Measurements from ENCODE around the gene BEST3.

Gene BEST3

GRCh38 chr12:69644511-69644910, 54.6 kb downstream of the BEST3 start:
- TF ChIP-seq NFIC (IDR thresholded peaks at IDR 0.05) = no peak

DNA sequence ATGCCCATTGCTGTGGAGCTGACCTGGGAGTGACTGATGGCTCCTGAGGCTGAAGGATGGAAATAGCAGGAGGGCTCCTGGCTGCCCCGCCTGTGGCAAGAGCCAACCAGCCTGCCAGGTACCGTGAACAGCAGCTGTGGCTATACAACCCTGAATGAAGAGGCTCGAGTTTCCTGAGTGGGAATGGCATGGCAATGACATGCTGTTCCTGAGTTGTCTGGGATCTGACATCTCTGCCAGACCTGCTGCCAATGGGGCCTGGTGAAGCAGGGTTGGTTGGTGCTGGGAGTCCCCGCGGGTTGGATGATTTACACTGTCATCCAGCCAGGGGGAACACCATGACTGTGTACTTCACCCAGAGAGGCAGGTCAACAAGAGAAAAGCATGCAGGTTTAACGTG, 56.6 kb downstream of the BEST3 start:
- TF ChIP-seq ZBTB7A (IDR thresholded peaks at IDR 0.05; ENCODE audit: low read depth) (no peak), FOXM1 (IDR thresholded peaks at IDR 0.05; ENCODE audit: borderline replicate concordance, low read depth) (no peak)

DNA sequence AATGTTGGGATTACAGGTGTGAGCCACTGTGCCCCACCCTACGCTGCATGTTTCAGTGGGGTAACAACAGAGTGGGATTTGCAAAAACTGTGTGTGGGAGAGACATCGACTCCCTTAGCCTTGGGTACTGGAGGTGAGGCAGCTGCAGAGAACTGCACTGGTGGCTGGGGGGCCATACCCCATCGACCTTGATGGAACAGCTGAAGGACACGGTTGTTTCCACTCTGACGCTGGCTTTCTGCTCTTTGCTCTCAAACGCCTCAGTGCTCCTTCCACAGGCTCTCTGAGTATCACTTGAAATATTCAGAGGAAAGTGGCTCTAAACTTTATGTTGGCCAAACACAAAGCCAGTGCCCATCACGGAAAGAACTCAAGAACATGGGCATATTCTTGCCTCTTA, 57.6 kb downstream of the BEST3 start:
- TF ChIP-seq TAF1 (IDR thresholded peaks at IDR 0.05; ENCODE audit: low read depth) (no peak), CEBPB (IDR thresholded peaks at IDR 0.05) (no peak), ZBTB7A (IDR thresholded peaks at IDR 0.05; ENCODE audit: low read depth) (no peak), CREB1 (IDR thresholded peaks at IDR 0.05; ENCODE audit: low read depth) (no peak), NFIC (IDR thresholded peaks at IDR 0.05) (no peak), FOXM1 (IDR thresholded peaks at IDR 0.05; ENCODE audit: borderline replicate concordance, low read depth) (no peak), YY1 (IDR thresholded peaks at IDR 0.05; ENCODE audit: low read depth) (no peak), TCF12 (IDR thresholded peaks at IDR 0.05; ENCODE audit: low read depth) (no peak), RAD21 (IDR thresholded peaks at IDR 0.05; ENCODE audit: low read depth) (no peak), TEAD4 (IDR thresholded peaks at IDR 0.05) (no peak), MAX (IDR thresholded peaks at IDR 0.05) (no peak)
- TF ChIP-seq, protein P1, sequence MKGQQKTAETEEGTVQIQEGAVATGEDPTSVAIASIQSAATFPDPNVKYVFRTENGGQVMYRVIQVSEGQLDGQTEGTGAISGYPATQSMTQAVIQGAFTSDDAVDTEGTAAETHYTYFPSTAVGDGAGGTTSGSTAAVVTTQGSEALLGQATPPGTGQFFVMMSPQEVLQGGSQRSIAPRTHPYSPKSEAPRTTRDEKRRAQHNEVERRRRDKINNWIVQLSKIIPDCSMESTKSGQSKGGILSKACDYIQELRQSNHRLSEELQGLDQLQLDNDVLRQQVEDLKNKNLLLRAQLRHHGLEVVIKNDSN (IDR thresholded peaks at IDR 0.05) = no peak

DNA sequence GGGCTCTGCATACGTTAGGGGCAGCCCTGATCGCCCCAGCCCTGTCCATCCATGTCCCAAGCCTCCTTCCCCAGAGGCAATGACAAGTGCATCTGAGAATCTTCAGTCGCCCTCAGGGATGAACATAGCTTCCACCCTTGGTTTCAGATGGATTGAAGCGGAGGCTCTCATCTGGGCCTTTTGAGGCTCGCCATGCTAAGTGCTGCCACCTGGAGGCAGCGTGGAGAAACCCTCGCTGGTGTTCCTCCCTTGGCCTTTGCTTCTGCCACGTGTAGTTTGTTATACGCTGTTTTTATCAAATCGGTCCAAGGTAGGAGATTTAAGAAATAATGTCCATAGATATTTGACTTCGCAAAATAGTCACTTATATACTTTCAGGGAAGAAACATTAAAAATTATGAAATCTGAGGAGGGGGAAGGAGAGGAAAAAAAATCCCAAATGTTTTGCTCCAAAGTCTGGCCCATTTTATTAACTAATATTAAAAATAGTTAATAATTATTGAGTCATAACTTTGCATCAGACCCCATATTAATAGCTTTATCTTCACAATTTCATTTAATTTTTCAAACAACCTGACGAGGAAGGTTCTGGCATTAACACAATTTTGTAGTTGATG, 59.6 kb downstream of the BEST3 start:
- peak; percentile 78 for TF ChIP-seq MAX (IDR thresholded peaks at IDR 0.05)
- peak; percentile 83 for TF ChIP-seq RAD21 (IDR thresholded peaks at IDR 0.05; ENCODE audit: low read depth)
- no peak for TF ChIP-seq EGR1 (IDR thresholded peaks at IDR 0.05)

DNA sequence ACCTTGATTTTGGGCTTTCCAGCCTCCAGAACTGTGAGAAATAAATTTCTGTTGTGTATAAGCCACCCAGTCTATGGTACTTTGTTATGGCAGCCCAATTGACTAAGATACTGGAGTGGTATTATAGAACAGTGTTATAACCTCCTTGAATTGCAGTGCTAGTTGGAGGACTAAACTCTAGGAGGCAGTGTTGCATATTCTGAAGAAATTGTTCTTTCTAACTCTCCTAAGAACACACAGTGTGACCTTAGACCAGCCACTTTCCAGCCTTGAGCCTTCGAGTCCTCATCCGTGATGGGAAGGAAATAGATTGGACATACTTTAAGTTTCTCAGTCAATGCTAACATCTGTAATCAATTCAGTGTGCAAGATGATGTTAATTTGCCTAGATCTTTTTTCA, 66.0 kb downstream of the BEST3 start:
- TF ChIP-seq TEAD4 (IDR thresholded peaks at IDR 0.05) = no peak
- no peak for TF ChIP-seq TCF12 (IDR thresholded peaks at IDR 0.05; ENCODE audit: low read depth)
- no peak for TF ChIP-seq ZBTB7A (IDR thresholded peaks at IDR 0.05; ENCODE audit: low read depth)
- peak; percentile 72 for TF ChIP-seq RAD21 (IDR thresholded peaks at IDR 0.05; ENCODE audit: low read depth)
- TF ChIP-seq CREB1 (IDR thresholded peaks at IDR 0.05; ENCODE audit: low read depth) = no peak
- TF ChIP-seq NFIC (IDR thresholded peaks at IDR 0.05) = no peak
- no peak for TF ChIP-seq FOXM1 (IDR thresholded peaks at IDR 0.05; ENCODE audit: borderline replicate concordance, low read depth)

GRCh38 chr12:69630191-69630590, 68.9 kb downstream of the BEST3 start:
- TF ChIP-seq RAD21 (IDR thresholded peaks at IDR 0.05; ENCODE audit: low read depth) (peak; percentile 35; the same call in 1 of the 2 replicates), TEAD4 (IDR thresholded peaks at IDR 0.05) (no peak), NFIC (IDR thresholded peaks at IDR 0.05) (no peak), MAX (IDR thresholded peaks at IDR 0.05) (no peak), TCF12 (IDR thresholded peaks at IDR 0.05; ENCODE audit: low read depth) (no peak), FOXM1 (IDR thresholded peaks at IDR 0.05; ENCODE audit: borderline replicate concordance, low read depth) (no peak), CEBPB (IDR thresholded peaks at IDR 0.05) (no peak)

DNA sequence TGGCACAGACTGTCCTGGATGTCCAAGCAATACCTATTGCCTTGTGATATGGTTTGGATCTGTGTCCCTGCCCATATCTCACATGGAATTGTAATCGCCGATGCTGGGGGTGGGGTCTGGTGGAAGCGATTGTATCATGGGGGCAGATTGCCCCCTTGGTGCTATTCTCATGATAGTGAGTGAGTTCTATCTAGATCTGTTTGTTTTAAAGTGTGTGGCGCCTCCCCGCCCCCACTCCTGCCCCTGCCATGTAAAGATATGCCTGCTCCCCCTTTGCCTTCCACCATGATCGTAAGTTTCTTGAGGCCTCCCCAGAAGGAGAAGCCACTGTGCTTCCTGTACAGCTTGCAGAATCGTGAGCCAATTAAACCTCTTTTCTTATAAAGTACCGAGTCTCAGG, 71.6 kb downstream of the BEST3 start:
- TF ChIP-seq TCF12 (IDR thresholded peaks at IDR 0.05; ENCODE audit: low read depth) (no peak), CREB1 (IDR thresholded peaks at IDR 0.05; ENCODE audit: low read depth) (no peak), FOXM1 (IDR thresholded peaks at IDR 0.05; ENCODE audit: borderline replicate concordance, low read depth) (no peak)
- TF ChIP-seq, protein P1 (IDR thresholded peaks at IDR 0.05) = no peak

DNA sequence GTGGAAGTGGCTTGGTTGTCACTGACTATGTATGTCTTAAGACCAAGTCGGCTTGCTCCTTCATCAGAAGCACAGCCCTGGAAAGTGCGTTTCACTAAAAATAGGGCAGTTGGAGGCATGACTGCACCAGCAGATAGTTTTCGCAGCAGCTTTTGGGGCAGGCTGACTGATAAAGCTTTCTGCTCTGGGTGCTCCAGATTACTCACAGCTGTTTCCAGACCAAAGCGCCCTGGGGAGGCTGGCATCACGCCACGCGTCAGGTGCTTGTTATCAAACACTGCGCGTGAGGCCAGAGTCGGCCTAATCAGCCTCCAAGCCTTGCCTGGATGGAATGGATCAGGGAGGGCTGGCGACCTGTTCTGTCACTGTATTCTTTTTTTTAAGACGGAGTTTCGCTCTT, 75.1 kb downstream of the BEST3 start:
- TF ChIP-seq TEAD4 (IDR thresholded peaks at IDR 0.05) = no peak
- TF ChIP-seq FOXM1 (IDR thresholded peaks at IDR 0.05; ENCODE audit: borderline replicate concordance, low read depth) = no peak
- no peak for TF ChIP-seq REST (IDR thresholded peaks at IDR 0.05; ENCODE audit: low read depth)
- TF ChIP-seq CREB1 (IDR thresholded peaks at IDR 0.05; ENCODE audit: low read depth) = no peak
- TF ChIP-seq TAF1 (IDR thresholded peaks at IDR 0.05; ENCODE audit: low read depth) = no peak
- no peak for TF ChIP-seq EP300 (IDR thresholded peaks at IDR 0.05; ENCODE audit: borderline replicate concordance)
- TF ChIP-seq ZBTB7A (IDR thresholded peaks at IDR 0.05; ENCODE audit: low read depth) = no peak
- no peak for TF ChIP-seq EGR1 (IDR thresholded peaks at IDR 0.05)
- TF ChIP-seq, protein P1 (IDR thresholded peaks at IDR 0.05) = no peak
- no peak for TF ChIP-seq CEBPB (IDR thresholded peaks at IDR 0.05)
- no peak for TF ChIP-seq TCF12 (IDR thresholded peaks at IDR 0.05; ENCODE audit: low read depth)
- TF ChIP-seq RAD21 (IDR thresholded peaks at IDR 0.05; ENCODE audit: low read depth) = no peak
- TF ChIP-seq NFIC (IDR thresholded peaks at IDR 0.05) = no peak
- TF ChIP-seq MAX (IDR thresholded peaks at IDR 0.05) = no peak
- TF ChIP-seq YY1 (IDR thresholded peaks at IDR 0.05; ENCODE audit: low read depth) = no peak
